Neural progenitor cell (in vitro differentiated cells): ENCODE measurements around the gene RAB17.

Experiments used
- CTCF ChIP-seq: fragments of 200-600 bp; sonication (generic); IDR thresholded peaks from 2 replicates; pipeline ENCODE4 v1.5.1; 2017; ENCODE audit warnings: antibody characterized with exemption, mild to moderate bottlenecking
- EZH2 ChIP-seq: fragments of 200-600 bp; sonication (generic); IDR thresholded peaks from 2 replicates; pipeline ENCODE4 v1.6.1; 2017; ENCODE audit warnings: antibody characterized with exemption, mild to moderate bottlenecking, moderate library complexity
- EZH2phosphoT487 ChIP-seq: fragments of 200-600 bp; sonication (generic); IDR thresholded peaks from 2 replicates; pipeline ENCODE4 v1.6.1; 2017; ENCODE audit warnings: antibody characterized with exemption

GRCh38 chr2:237574894-237575868, 15.4 kb downstream of the RAB17 start:
- TF ChIP-seq CTCF (no peak), EZH2 (no peak), EZH2phosphoT487 (no peak)
